ENCODE results near the gene FADS2. TPM values are rescaled to one million over a fixed set of nuclear protein-coding genes. Genes with fewer than 3 reads are reported as not detected.

The FADS2 gene
- total RNA-seq, 2 donors from 2014 or later = 5.1 to 10.2 TPM

GRCh38 chr11:61836193-61836592 lies 8.1 kb downstream of the FADS2 start:
- H3K27ac ChIP-seq = no peak overlapping the region

GRCh38 chr11:61837411-61838005 lies 9.4 kb downstream of the FADS2 start:
- Histone ChIP-seq H3K4me1 (peaks cover 0 to 28% of the 10 kb centered on the region in 2 donors), H3K27ac (no peak overlapping the region), H3K27me3 (no peaks in the 10 kb centered on the region), H3K4me3 (no peak overlapping the region), H3K36me3 (no peaks in the 10 kb centered on the region), H3K9me3 (no peaks in the 10 kb centered on the region)
- DNase-seq (ENCODE audit: low spot score) = no peak
- no peak for TF ChIP-seq CTCF (IDR thresholded peaks at IDR 0.05)

More at GRCh38 chr11:61836193-61836592, 8.1 kb downstream of the FADS2 start:
- Histone ChIP-seq H3K36me3 (no peaks in the 10 kb centered on the region), H3K9me3 (no peaks in the 10 kb centered on the region), H3K4me3 (no peak overlapping the region), H3K4me1 (peaks cover 0 to 34% of the 10 kb centered on the region in 2 donors), H3K27me3 (no peaks in the 10 kb centered on the region)
- no peak for DNase-seq (ENCODE audit: low spot score)
- no peak for TF ChIP-seq CTCF (IDR thresholded peaks at IDR 0.05)

GRCh38 chr11:61838501-61838900 lies 10.4 kb downstream of the FADS2 start:
- no peak for TF ChIP-seq CTCF (IDR thresholded peaks at IDR 0.05)
- peaks cover 0 to 26% of the 10 kb centered on the region in 2 donors for H3K4me1 ChIP-seq
- H3K4me3 ChIP-seq = no peak overlapping the region
- H3K27me3 ChIP-seq = no peaks in the 10 kb centered on the region
- no peaks in the 10 kb centered on the region for H3K9me3 ChIP-seq
- no peaks in the 10 kb centered on the region for H3K36me3 ChIP-seq
- H3K27ac ChIP-seq = no peak overlapping the region
- no peak for DNase-seq (ENCODE audit: low spot score)

GRCh38 chr11:61838921-61839320 lies 10.8 kb downstream of the FADS2 start:
- no peaks in the 10 kb centered on the region for H3K27me3 ChIP-seq
- no peak for DNase-seq (ENCODE audit: low spot score)
- TF ChIP-seq CTCF (IDR thresholded peaks at IDR 0.05) = no peak
- no peaks in the 10 kb centered on the region for H3K9me3 ChIP-seq
- no peak overlapping the region for H3K4me3 ChIP-seq
- no peak overlapping the region for H3K27ac ChIP-seq
- peaks cover 0 to 25% of the 10 kb centered on the region in 2 donors for H3K4me1 ChIP-seq
- no peaks in the 10 kb centered on the region for H3K36me3 ChIP-seq

GRCh38 chr11:61839742-61840141 lies 11.6 kb downstream of the FADS2 start:
- no peak for TF ChIP-seq CTCF (IDR thresholded peaks at IDR 0.05)
- no peaks in the 10 kb centered on the region for H3K36me3 ChIP-seq
- H3K27me3 ChIP-seq = no peaks in the 10 kb centered on the region
- no peak for DNase-seq (ENCODE audit: low spot score)
- H3K4me3 ChIP-seq = no peak overlapping the region
- no peak overlapping the region for H3K27ac ChIP-seq
- peaks cover 0 to 17% of the 10 kb centered on the region in 2 donors for H3K4me1 ChIP-seq
- no peaks in the 10 kb centered on the region for H3K9me3 ChIP-seq

- DNase-seq (ENCODE audit: low spot score) = no peak
Observed at GRCh38 chr11:61840371-61840770, 12.3 kb downstream of the FADS2 start.

More at GRCh38 chr11:61840371-61840770, 12.3 kb downstream of the FADS2 start:
- Histone ChIP-seq H3K36me3 (no peaks in the 10 kb centered on the region), H3K27me3 (no peaks in the 10 kb centered on the region), H3K9me3 (no peaks in the 10 kb centered on the region), H3K4me3 (no peak overlapping the region), H3K27ac (no peak overlapping the region), H3K4me1 (peaks cover 0 to 11% of the 10 kb centered on the region in 2 donors)
- TF ChIP-seq CTCF (IDR thresholded peaks at IDR 0.05) = no peak

Data from right atrium auricular region (tissue), 2 donors.